Activated naive CD8-positive, alpha-beta T cell treated with anti-CD3 and anti-CD28 coated beads, Interleukin-2, amount 10 ng/mL, durations not matched to agents 7 days and 5 days (primary cell): ENCODE results near the gene HDC. TPM values are rescaled to one million over a fixed set of nuclear protein-coding genes. Genes with fewer than 3 reads are reported as not detected.
A peak's percentile ranks its signal among the peaks of the same experiment; 100 is the strongest.

Source experiments
- ATAC-seq: fragments of 150-1000 bp; cut with Tn5 transposase; one replicate; pipeline ENCODE4 v1.10.0; 2021; ENCODE audit warnings: low read depth, moderate library complexity
- POLR2A ChIA-PET: fragments of 350-600 bp; sonication (Branson Sonifier 250); formaldehyde crosslinking; loops from one replicate; lab custom pipeline; 2021; ENCODE audit warnings: antibody characterized with exemption; lab: Charles Lee
- DNase-seq: peaks from one replicate; pipeline ENCODE4 v3.0.0; 2021
- H3K27ac Mint-ChIP-seq: one replicate; pipeline ENCODE4 v1.8.0; 2022; ENCODE audit warnings: mild to moderate bottlenecking, mixed read lengths
- H3K27me3 Mint-ChIP-seq: one replicate; pipeline ENCODE4 v1.8.0; 2022; ENCODE audit warnings: mild to moderate bottlenecking, moderate library complexity, mixed read lengths
- H3K36me3 Mint-ChIP-seq: one replicate; pipeline ENCODE4 v1.8.0; 2021; ENCODE audit warnings: mild to moderate bottlenecking, mixed read lengths
- H3K4me1 Mint-ChIP-seq: one replicate; pipeline ENCODE4 v1.8.0; 2021; ENCODE audit warnings: mixed read lengths
- H3K4me3 Mint-ChIP-seq: one replicate; pipeline ENCODE4 v1.8.0; 2022; ENCODE audit warnings: mild to moderate bottlenecking, moderate library complexity, mixed read lengths
- H3K9me3 Mint-ChIP-seq: one replicate; pipeline ENCODE4 v1.8.0; 2021; ENCODE audit warnings: mixed read lengths
- total RNA-seq, 2 experiments: library from RNA; stranded (reverse); gene quantifications; one replicate each; pipeline ENCODE4 v1.2.3, GENCODE V29; 2021

HDC gene
- total RNA-seq, 2 experiments from 2014 or later: 0.22 TPM; not detected in 1

GRCh38 chr15:50202003-50202402 lies 63.5 kb downstream of the HDC start:
- ATAC-seq (no peak), DNase-seq (no peak)
- Mint-ChIP-seq H3K27me3 (no peaks in the 10 kb centered on the region), H3K4me3 (no peak overlapping the region), H3K4me1 (no peaks in the 10 kb centered on the region), H3K36me3 (peaks cover 42% of the 10 kb centered on the region), H3K27ac (no peak overlapping the region), H3K9me3 (no peaks in the 10 kb centered on the region)
- POLR2A ChIA-PET: no interaction called here

DNA sequence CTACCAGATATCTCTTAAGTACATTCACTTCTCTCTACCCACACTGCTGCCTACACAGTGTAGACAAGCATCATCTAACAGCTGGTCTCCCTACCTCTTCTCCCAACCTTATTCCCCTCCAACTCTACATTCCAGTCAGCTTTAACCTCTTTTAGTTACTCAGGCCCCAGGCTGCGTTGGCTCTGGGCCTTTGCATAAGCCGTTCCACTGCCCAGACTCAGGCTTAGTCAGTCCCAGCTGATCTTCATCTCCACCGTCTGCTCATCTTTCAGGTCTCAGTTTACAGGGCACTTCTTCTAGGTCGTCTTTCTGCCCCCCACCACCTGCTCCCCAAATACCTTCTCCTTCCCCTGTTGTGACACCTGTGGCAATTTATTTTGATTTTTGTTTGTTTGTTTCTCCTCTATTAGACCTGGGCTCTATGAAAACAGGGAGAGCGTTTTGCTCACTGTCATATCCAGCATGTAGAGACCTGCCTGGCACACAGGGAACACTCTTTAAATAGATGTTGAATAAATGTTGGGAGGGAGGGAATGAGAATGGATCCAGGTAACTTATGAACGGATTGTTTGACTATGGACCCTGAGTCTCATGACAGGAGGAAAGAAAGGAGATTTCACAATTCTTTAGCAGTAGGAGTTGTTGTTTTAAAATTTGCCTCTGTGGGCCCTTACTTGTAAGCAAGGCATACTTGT lies 72.5 kb downstream of the HDC start:
- DNase-seq (no peak), ATAC-seq (no peak)
- H3K4me1 Mint-ChIP-seq: peaks cover 2% of the 10 kb centered on the region
- H3K36me3 Mint-ChIP-seq: peaks cover 28% of the 10 kb centered on the region
- H3K9me3 Mint-ChIP-seq: no peaks in the 10 kb centered on the region
- H3K27ac Mint-ChIP-seq: peak overlapping the region; percentile 7
- POLR2A ChIA-PET: no interaction called here
- H3K27me3 Mint-ChIP-seq: no peaks in the 10 kb centered on the region
- no peak overlapping the region for H3K4me3 Mint-ChIP-seq

GRCh38 chr15:50192164-50192563 lies 73.4 kb downstream of the HDC start:
- POLR2A ChIA-PET: no interaction called here
- Mint-ChIP-seq H3K4me1 (peaks cover 3% of the 10 kb centered on the region), H3K4me3 (no peak overlapping the region)

More at GRCh38 chr15:50192164-50192563, 73.4 kb downstream of the HDC start:
- DNase-seq (no peak), ATAC-seq (no peak)
- no peak overlapping the region for H3K27ac Mint-ChIP-seq
- H3K9me3 Mint-ChIP-seq: no peaks in the 10 kb centered on the region
- H3K27me3 Mint-ChIP-seq: no peaks in the 10 kb centered on the region
- H3K36me3 Mint-ChIP-seq: peaks cover 29% of the 10 kb centered on the region

Other genes with a start within 250 kb of the HDC start
- 10 to 100 TPM; 25.0 to 30.3 TPM for gene ATP8B4, start 146.5 kb downstream of the HDC start, total RNA-seq
- gene SLC27A2, start 83.5 kb downstream of the HDC start, total RNA-seq: 1 to 10 TPM; 8.8 to 9.6 TPM
- gene GABPB1, start 89.5 kb upstream of the HDC start, total RNA-seq: 10 to 100 TPM; 23.9 to 26.7 TPM
- 10 to 100 TPM; 58.0 to 59.4 TPM for gene USP8, start 158.7 kb upstream of the HDC start, total RNA-seq